Effector CD8-positive, alpha-beta T cell (primary cell): ENCODE data around the gene ATP8B4.
"Not testable (repeated sequence)": the region's sequence is repeated elsewhere in the genome, so short reads cannot be mapped to it uniquely, and the experiment has no call there.

Experiments used
- DNase-seq: peaks from one replicate; lab custom pipeline; 2025; lab: John Stamatoyannopoulos, UW
- total RNA-seq, 4 experiments: gene quantifications; one replicate each; lab custom pipeline; 2026; lab: John Stamatoyannopoulos, UW

ATP8B4 gene, protein sequence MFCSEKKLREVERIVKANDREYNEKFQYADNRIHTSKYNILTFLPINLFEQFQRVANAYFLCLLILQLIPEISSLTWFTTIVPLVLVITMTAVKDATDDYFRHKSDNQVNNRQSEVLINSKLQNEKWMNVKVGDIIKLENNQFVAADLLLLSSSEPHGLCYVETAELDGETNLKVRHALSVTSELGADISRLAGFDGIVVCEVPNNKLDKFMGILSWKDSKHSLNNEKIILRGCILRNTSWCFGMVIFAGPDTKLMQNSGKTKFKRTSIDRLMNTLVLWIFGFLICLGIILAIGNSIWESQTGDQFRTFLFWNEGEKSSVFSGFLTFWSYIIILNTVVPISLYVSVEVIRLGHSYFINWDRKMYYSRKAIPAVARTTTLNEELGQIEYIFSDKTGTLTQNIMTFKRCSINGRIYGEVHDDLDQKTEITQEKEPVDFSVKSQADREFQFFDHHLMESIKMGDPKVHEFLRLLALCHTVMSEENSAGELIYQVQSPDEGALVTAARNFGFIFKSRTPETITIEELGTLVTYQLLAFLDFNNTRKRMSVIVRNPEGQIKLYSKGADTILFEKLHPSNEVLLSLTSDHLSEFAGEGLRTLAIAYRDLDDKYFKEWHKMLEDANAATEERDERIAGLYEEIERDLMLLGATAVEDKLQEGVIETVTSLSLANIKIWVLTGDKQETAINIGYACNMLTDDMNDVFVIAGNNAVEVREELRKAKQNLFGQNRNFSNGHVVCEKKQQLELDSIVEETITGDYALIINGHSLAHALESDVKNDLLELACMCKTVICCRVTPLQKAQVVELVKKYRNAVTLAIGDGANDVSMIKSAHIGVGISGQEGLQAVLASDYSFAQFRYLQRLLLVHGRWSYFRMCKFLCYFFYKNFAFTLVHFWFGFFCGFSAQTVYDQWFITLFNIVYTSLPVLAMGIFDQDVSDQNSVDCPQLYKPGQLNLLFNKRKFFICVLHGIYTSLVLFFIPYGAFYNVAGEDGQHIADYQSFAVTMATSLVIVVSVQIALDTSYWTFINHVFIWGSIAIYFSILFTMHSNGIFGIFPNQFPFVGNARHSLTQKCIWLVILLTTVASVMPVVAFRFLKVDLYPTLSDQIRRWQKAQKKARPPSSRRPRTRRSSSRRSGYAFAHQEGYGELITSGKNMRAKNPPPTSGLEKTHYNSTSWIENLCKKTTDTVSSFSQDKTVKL
- total RNA-seq, result 0.35 to 3.7 (median 0.55) reads per million in 4 experiments

DNA sequence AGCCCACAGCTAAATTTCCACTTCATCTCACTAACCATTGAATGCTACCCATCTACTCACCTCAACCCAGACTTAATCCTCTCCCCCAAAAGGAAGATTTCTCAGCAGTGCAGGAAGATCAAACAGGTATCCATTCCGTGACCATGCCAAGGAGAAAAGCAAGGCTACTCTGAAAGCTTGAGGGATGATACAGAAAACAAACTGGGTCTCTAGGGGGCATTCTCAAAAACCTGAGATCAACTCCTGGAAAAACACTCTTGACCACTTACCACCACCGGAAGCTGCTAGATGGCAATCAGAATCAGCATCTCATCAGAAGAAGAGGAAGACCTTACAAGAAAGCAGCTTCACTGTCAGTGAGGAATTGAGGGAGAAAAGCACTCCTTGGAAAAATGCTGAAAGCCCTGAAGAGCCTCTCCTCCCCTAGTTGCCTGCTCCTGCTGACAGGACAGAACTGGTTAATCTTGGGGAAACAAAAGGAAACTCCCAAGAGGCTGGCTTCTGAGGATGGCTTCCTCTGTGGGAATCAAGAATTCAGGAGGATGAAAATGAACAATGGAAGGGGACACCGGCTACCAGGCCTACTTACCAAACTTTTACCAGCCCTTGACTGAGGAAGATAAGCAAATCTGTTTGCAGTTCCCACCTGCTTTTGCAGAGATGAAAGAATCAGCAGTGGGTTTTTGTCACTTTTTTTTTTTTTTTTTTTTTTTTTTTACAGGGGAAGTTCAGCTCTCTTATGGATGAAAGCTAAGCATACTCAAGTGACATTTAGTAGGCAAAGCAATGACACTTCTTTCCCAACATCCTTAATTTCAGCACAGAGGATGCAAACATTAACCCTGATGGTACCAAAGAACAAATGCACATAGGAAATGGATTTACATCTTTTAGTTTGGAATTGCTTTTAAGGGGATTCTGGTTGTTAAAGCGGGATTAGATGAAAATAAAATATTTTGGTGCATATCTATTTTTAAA lies at the start of gene ATP8B4:
Gene ATP8B4 (minus strand): TSS at position 171 of the 978 bp plus-strand sequence. CDS start 12,267 bp downstream, outside the sequence.
- no peak for DNase-seq

DNA sequence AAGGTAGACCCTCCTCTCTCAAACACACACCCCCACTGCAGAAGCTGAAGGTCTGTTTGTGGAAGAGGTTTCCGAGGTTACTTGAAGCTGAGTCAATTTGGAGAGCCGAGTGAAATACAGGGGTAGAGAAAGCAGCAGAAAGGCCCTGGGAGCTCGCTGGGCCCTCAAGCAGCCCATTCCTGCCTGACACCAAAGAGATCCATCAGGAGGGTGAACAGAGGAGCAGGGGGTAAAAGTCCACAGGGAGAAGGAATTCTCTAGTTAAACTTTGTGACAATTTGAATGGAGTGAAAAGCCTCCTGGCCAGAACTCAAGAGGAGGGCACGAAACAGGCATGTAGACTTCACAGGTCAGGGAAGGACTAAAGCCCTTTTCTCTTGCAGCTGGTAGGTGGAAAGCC lies 49.3 kb upstream of the ATP8B4 start:
- DNase-seq, result no peak

- no peak for DNase-seq
Measured at GRCh38 chr15:50167110-50167509, 48.1 kb upstream of the ATP8B4 start.

DNA sequence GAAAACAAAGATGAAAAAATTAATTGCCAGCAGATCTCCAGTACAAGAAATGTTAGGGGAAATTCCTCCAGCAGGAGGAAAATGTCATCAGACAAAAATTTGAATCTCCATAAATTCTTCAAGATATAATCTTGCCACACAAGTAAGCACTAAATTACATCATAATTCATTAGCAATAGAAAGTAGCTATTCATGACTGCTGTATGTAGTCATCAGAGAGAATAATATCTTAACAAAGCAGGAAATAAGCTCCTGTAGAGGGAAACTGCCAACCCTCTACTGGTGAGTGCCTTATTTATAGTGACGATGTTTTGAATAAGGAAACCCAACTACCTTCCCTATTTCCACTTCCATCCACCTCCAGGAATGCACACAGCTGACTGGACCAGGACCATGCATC lies 47.2 kb upstream of the ATP8B4 start:
- DNase-seq, result no peak

DNA sequence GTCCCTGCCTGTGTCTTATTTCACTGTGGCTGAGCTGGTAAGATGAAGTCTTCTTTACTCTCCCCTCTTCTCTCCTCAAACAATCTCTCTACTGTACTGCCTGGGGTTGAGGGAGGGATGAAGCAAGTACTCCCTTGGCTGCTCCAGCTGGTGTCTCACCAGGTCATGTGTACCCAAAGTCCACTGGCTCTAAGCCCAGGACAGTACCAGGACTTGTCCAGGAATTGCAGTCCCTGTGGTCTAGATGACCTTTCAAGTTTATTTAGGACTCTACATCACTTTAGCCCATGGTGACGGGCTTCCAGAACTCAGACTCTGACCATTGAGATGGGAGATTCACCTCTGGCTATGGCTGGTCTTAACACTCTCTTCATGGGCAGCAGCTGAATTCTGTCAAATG lies 45.4 kb upstream of the ATP8B4 start:
- no peak for DNase-seq

DNA sequence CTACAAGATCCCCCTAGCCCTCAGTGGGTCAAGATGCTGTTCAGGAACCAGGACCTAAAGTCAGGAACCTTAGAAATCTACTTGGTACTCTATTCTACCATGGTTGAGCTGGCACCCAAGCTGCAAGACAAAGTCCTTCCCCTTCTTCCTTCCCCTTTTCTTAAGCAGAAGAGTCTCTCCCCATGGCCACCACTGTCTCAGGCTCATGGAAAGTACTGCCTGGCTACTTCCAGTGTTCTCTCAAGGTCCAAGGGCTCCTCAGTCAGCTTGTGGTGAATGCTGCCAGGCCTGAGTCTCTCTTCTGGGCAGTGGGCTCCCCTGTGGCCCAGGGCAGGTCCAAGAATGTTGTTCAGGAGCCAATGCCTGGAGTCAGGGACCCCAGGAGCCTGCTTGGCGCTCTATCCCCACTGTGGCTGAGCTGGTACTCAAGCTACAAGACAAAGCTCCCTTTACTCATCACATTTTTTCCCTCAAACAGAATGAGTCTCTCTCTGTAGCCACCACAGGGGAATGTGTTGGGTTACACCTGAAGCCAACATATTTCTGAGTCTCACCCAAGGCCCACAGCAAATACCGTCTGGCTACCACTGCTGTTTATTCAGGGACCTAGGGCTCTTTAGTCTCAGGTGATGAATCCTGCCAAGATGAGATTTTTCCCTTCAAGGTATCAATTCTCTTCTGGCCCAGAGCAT lies 44.8 kb upstream of the ATP8B4 start:
- no peak for DNase-seq

DNA sequence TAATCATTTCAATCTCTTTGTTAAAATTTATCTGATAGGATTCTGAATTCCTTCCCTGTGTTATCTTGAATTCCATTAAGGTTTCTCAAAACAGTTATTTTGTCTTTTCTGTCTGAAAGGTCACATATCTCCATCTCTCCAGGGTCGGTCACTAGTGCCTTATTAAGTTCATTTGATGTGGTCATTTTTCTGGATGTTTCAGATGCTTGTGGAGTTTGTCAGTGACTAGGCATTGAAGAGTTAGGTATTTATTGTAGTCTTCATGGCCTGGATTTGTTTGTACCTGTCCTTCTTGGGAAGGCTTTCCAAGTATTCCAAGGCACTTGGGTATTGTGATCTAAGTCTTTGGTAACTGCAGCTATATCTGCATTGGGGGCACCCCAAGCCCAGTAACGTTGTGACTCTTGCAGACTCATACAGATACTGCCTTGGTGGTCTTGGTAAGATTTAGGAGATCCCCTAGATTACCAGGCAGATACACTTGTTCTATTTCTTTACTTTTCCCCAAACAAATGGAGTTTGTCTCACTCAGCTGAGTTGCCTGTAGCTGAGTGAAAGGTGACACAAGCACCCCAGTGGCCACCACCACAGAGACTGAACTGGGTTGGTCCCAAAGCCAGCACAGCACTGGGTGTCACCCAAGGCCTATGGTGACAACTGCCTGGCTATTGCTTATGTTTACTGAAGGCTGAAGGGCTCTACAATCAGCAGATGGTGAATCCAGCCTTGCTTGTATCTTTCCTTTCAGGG lies 44.1 kb upstream of the ATP8B4 start:
- DNase-seq, result no peak

DNA sequence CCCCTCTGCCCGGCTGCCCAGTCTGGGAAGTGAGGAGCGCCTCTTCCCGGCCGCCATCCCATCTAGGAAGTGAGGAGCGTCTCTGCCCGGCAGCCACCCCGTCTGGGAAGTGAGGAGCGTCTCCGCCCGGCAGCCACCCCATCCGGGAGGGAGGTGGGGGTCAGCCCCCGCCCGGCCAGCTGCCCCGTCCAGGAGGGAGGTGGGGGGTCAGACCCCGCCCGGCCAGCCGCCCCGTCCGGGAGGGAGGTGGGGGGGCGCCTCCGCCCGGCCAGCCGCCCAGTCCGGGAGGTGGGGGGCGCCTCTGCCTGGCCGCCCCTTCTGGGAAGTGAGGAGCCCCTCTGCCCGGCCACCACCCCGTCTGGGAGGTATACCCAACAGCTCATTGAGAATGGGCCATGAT lies 39.2 kb upstream of the ATP8B4 start:
- DNase-seq, result not testable (repeated sequence)

GRCh38 chr15:50151476-50151875 lies 32.4 kb upstream of the ATP8B4 start:
- DNase-seq, result no peak

DNA sequence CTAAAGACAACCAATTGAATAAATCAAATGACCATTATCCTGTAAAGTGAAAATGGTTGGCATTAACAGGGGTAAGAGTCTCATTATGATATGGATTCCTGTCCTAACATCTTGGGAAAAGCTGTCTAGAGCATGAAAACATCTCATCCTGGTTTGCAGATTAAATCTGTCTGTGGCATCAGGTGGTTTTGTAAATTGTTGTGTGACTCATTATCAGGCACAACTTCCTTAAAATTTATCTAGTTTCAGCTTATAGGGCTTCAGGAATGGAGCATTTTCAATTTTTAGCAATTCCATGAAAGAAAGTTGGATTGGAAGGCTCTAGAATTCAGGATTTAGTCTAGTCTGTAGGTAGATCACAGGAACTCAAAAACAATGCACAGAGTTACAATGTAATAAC lies 31.8 kb upstream of the ATP8B4 start:
- no peak for DNase-seq

- no peak for DNase-seq
Measured at GRCh38 chr15:50150349-50150748, 31.3 kb upstream of the ATP8B4 start.

DNA sequence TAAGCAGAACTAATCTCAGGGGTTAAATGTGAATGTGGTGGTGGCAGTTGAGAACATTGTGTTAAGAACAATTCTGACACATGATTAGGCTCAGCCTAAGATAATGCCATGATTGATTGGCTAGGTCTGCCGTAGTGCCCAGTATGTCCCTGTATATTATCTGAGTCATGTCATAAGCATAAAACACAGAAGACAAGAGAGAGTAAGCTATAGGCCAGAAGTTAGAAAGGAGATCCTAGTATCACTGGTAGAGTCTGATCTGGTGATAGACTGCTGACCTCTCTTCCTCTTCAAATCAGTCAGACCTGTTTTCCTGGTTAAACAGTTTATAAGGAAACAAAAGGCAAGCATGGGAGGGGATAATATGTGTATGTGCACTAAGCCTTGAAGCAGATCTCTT lies 30.1 kb upstream of the ATP8B4 start:
- no peak for DNase-seq

GRCh38 chr15:50148362-50148963 lies 29.4 kb upstream of the ATP8B4 start:
- DNase-seq, result no peak

GRCh38 chr15:50146632-50147031 lies 27.6 kb upstream of the ATP8B4 start:
- no peak for DNase-seq

DNA sequence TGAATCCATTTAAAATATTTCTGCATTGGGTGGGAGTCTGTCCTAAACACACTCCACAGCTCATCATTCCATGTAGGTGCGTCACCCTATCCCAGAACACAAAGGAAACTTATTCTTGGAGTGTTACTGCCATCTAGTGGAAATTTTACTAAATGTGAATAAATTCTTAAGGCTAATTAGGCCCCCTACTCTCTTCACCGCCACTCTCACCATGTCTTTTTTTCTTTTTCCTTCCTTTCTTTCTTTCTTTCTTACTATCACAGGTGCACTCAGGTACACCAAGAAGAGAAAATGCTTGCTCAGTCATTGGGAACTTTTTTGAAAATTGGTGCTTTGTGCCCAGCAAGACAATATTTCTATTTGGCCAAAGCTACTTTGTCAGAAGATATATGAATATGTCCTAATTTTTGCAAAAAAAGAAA lies 26.4 kb upstream of the ATP8B4 start:
- DNase-seq, result no peak

GRCh38 chr15:50144341-50145120 lies 25.5 kb upstream of the ATP8B4 start:
- DNase-seq, result no peak

- DNase-seq, result no peak
Measured at GRCh38 chr15:50143255-50143860, 24.3 kb upstream of the ATP8B4 start.

- no peak for DNase-seq
Measured at GRCh38 chr15:50141856-50142255, 22.8 kb upstream of the ATP8B4 start.
